AG04450 (cell line): ENCODE data around the gene CUEDC2. TPM values are rescaled to one million over a fixed set of nuclear protein-coding genes. Genes with fewer than 3 reads are reported as not detected.

Source experiments
- CTCF ChIA-PET: fragments of 300-600, 350-600 bp; formaldehyde crosslinking; extraction: SDS; loops from one replicate; lab custom pipeline; 2022; ENCODE audit warnings: antibody characterized with exemption, inconsistent platforms; lab: Charles Lee
- POLR2A ChIA-PET: fragments of 350-600 bp; formaldehyde crosslinking; extraction: SDS; loops from one replicate; lab custom pipeline; 2021; ENCODE audit warnings: antibody characterized with exemption, inconsistent platforms; lab: Yijun Ruan, JAX
- DNase-seq: peaks from one replicate; pipeline ENCODE4 v3.0.0-alpha.2; 2011; ENCODE audit warnings: low read depth, low spot score
- H3K27ac ChIP-seq: one replicate; pipeline ENCODE4 v1.5.1; 2012; ENCODE audit warnings: low read depth, low read length, control low read depth
- H3K27me3 ChIP-seq: one replicate; pipeline ENCODE4 v1.6.0; 2012; ENCODE audit warnings: low read length; ENCODE audit not compliant: control insufficient read depth, insufficient read depth
- H3K4me3 ChIP-seq: 2 replicates; pipeline ENCODE4 v1.5.1; 2011; ENCODE audit warnings: mild to moderate bottlenecking, low read depth, low read length, control low read depth
- H3K9me3 ChIP-seq: 2 replicates; pipeline ENCODE4 v1.5.1; 2012; ENCODE audit warnings: low read length; ENCODE audit not compliant: control insufficient read depth, insufficient read depth
- polyA plus RNA-seq: library from polyadenylated mRNA; depleted of rRNA; stranded (reverse); fragments of >200 nt; gene quantifications from 2 replicates; pipeline ENCODE4 v1.2.3, GENCODE V29; 2011
- TF ChIP-seq, protein P1 (sequence below): IDR thresholded peaks from 2 replicates; pipeline ENCODE4 v1.5.1; 2011; ENCODE audit warnings: low read depth, low read length, control low read depth, inconsistent platforms

CUEDC2 gene
- polyA plus RNA-seq, 1 experiment: 61.1 TPM

DNA sequence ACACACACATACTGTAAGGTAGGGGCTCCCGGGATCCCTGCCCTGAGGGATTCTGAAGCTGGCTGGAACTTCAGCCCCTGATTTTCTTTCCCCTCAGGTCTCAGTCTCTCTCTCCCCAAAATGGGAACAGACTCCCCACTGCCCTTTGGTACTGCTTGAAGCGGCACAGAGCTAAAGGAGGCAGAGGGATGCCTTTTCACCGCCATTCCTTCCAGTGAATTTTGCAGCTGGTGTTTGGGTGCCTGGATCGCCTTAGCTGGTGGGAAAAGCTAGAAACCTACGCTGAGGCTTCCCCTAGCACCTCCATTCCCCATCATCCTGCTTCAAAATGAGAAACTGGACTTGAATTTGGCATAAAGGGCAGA lies 2.7 kb upstream of the CUEDC2 start:
- CTCF ChIA-PET: interaction anchor here (0.6 to 1.7 kb wide), 3 partner anchors 13 to 43 kb away, joined by 3 to 6 read pairs (median 3); no protein-coding TSS in a partner anchor
- Histone ChIP-seq H3K9me3 (no peaks in the 10 kb centered on the region), H3K4me3 (no peak overlapping the region), H3K27ac (peak overlapping the region; percentile 21), H3K27me3 (no peaks in the 10 kb centered on the region)
- no peak for DNase-seq
- TF ChIP-seq, protein P1, sequence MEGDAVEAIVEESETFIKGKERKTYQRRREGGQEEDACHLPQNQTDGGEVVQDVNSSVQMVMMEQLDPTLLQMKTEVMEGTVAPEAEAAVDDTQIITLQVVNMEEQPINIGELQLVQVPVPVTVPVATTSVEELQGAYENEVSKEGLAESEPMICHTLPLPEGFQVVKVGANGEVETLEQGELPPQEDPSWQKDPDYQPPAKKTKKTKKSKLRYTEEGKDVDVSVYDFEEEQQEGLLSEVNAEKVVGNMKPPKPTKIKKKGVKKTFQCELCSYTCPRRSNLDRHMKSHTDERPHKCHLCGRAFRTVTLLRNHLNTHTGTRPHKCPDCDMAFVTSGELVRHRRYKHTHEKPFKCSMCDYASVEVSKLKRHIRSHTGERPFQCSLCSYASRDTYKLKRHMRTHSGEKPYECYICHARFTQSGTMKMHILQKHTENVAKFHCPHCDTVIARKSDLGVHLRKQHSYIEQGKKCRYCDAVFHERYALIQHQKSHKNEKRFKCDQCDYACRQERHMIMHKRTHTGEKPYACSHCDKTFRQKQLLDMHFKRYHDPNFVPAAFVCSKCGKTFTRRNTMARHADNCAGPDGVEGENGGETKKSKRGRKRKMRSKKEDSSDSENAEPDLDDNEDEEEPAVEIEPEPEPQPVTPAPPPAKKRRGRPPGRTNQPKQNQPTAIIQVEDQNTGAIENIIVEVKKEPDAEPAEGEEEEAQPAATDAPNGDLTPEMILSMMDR: no peak
- POLR2A ChIA-PET: interaction anchor here (0.6 to 1.2 kb wide), 3 partner anchors 12 to 15 kb away, joined by 3 to 4 read pairs (median 3); no protein-coding TSS in a partner anchor

DNA sequence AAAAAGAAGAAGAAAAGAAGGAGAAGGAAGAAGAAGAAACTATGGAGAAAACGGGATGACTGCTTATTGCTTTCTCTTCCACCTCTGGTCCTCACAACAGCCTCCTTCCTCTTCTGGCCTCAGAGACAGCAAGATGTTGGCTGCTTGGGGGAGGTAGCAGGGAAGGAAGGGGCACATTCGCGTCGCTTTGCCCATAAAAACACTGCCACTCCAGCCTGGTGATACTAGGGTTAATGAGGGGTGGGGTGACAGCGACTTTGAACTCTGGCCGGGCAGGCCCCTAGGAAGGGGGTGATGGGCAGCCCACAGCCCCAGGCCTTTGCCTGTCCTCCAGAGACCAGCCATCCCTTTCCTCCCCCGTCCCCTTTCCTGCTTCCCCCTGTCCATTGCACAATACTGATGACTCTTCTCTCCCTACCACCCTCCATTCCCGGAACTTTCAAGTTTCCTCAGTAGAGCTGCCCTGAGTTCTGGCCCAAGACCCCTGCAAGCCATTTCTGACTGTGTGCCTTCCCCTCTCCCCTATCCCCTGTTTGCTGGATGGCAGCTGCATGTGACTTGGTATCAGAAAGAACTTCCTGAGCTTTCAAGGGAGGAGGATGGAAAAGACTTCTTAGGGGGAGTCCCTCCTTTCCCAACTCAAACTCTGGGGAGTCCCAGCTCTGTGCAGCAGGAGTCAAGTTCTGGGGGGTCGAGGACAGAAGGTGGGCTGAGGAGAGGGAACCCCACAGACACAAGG lies 2.2 kb upstream of the CUEDC2 start:
- no peaks in the 10 kb centered on the region for H3K9me3 ChIP-seq
- no peak overlapping the region for H3K4me3 ChIP-seq
- DNase-seq: no peak
- CTCF ChIA-PET: interaction anchor here (0.6 to 1.7 kb wide), 4 partner anchors 12 to 49 kb away, joined by 3 to 6 read pairs (median 4); no protein-coding TSS in a partner anchor
- H3K27ac ChIP-seq: peak overlapping the region; percentile 21
- POLR2A ChIA-PET: interaction anchor here (0.6 to 1.2 kb wide), 5 partner anchors 12 to 415 kb away, joined by 3 to 4 read pairs (median 3); no protein-coding TSS in a partner anchor
- TF ChIP-seq, protein P1: no peak
- H3K27me3 ChIP-seq: no peaks in the 10 kb centered on the region

DNA sequence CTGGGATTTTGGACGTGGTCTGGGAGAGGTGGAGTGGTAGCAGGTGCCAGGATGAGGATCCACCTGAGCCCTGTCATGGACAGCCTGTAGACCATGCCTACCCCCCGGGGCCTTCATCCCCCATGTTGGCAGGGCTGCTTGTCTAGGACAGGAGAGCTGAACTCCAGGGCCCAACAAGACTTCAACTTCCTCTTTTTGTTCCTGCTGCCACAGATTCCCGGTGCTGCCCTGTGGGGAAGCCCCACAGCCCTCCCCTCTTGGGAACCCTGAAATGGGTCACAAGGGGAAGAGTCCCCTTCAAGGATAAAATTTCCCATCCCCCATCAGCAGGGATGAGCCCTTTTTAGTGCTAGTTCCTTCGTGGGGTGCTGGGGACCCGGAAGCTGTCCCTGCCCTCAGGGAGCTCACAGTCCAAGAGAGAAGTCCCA lies 1.3 kb upstream of the CUEDC2 start:
- no peak overlapping the region for H3K27ac ChIP-seq
- H3K4me3 ChIP-seq: no peak overlapping the region
- TF ChIP-seq, protein P1: no peak
- CTCF ChIA-PET: interaction anchor here (0.6 to 0.7 kb wide), 2 partner anchors 38 to 48 kb away, joined by 3 to 6 read pairs; partner anchors contain the start of gene NFKB2
- no peaks in the 10 kb centered on the region for H3K27me3 ChIP-seq
- H3K9me3 ChIP-seq: no peaks in the 10 kb centered on the region
- DNase-seq: no peak
- POLR2A ChIA-PET: interaction anchor here (0.6 to 0.7 kb wide), 2 partner anchors 13 to 414 kb away, joined by 3 read pairs; no protein-coding TSS in a partner anchor

DNA sequence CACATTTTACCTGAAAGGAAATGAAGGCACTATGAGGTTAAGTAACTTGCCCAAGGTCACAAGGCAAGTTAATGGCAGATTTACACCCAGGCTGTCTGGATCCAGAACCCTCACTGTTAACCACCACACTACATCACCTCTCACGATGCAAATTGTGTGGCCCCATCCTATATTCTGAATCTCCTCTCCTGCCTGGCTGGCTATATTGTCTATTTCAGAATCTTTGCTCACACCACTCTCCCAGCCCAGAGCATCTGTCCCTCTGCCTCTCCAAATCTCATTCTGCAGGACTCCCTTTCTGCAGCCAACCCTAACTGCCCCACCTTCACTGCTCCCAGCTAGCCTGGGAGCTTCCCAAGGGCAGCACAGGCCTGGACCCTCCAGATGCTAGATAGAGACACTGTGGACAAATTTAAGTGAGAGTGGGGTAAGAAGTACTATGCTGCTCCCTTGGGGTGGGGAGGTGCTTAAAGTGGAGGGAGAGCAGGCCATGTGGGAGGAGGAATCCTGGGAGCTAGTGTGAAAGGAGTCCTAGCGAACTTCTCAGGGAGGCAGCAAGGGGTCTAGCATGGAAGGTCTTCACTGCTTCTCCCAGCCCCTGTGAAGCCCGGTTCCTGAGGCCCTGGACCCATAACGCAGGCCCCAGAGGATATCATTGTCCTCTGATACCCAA lies 786 bp downstream of the CUEDC2 start:
- H3K27ac ChIP-seq: peak overlapping the region; percentile 73
- H3K27me3 ChIP-seq: no peaks in the 10 kb centered on the region
- DNase-seq: no peak
- CTCF ChIA-PET: interaction anchor here (2.4 kb wide), 1 partner anchor 9 kb away, joined by 21 read pairs; no protein-coding TSS in a partner anchor
- POLR2A ChIA-PET: interaction anchor here (1.1 to 1.8 kb wide), 3 partner anchors 10 to 262 kb away, joined by 8 to 31 read pairs (median 10); partner anchors contain the start of gene FBXL15
- TF ChIP-seq, protein P1: no peak
- peak overlapping the region; percentile 93 for H3K4me3 ChIP-seq
- no peaks in the 10 kb centered on the region for H3K9me3 ChIP-seq
